HCT116 (cell line): Measurements from ENCODE around the gene LAMTOR1.

Source experiments
- ELF1 ChIP-seq: IDR thresholded peaks from 2 replicates; pipeline ENCODE4 v1.6.1; 2012; ENCODE audit warnings: low read depth, borderline replicate concordance
- EZH2phosphoT487 ChIP-seq: fragments of 200-600 bp; IDR thresholded peaks from 2 replicates; pipeline ENCODE4 v1.6.1; 2018; ENCODE audit warnings: antibody characterized with exemption, borderline replicate concordance
- POLR2A ChIP-seq: IDR thresholded peaks from 2 replicates; pipeline ENCODE4 v1.7.0; 2011; ENCODE audit warnings: borderline replicate concordance; ENCODE audit not compliant: insufficient read depth, insufficient read length; ENCODE audit errors: extremely low read depth
- POLR2AphosphoS5 ChIP-seq: IDR thresholded peaks from 2 replicates; pipeline ENCODE4 v1.6.1; 2011; ENCODE audit warnings: mild to moderate bottlenecking, low read depth, low read length, moderate library complexity
- RAD21 ChIP-seq: IDR thresholded peaks from 2 replicates; pipeline ENCODE4 v1.6.1; 2012; ENCODE audit warnings: low read depth, mild to moderate bottlenecking
- SIN3A ChIP-seq: IDR thresholded peaks from 2 replicates; pipeline ENCODE4 v1.6.1; 2012; ENCODE audit warnings: low read depth
- SRF ChIP-seq: IDR thresholded peaks from 2 replicates; pipeline ENCODE4 v1.6.1; 2012; ENCODE audit warnings: low read depth
- TF ChIP-seq, protein P1 (sequence below), 3 experiments: fragments of 200-600 bp in 1 of 3; sonication (generic) in 1 of 3; IDR thresholded peaks in 2 of 3; conservative IDR thresholded peaks in 1 of 3; 2 replicates each; pipeline ENCODE4 v1.5.1; 2012 to 2017; ENCODE audit warnings: low read depth in 2 of 3, low read length in 2 of 3, antibody characterized with exemption in 1 of 3, borderline replicate concordance in 1 of 3, control low read depth in 1 of 3, mild to moderate bottlenecking in 1 of 3, mixed read lengths in 1 of 3, mixed run types in 1 of 3, moderate library complexity in 1 of 3; ENCODE audit not compliant: insufficient read depth in 1 of 3
- TF ChIP-seq, protein P2 (sequence below): IDR thresholded peaks from 2 replicates; pipeline ENCODE4 v1.6.1; 2012
- TF ChIP-seq, protein P3 (sequence below): IDR thresholded peaks from 2 replicates; pipeline ENCODE4 v1.6.1; 2012; ENCODE audit warnings: low read depth

DNA sequence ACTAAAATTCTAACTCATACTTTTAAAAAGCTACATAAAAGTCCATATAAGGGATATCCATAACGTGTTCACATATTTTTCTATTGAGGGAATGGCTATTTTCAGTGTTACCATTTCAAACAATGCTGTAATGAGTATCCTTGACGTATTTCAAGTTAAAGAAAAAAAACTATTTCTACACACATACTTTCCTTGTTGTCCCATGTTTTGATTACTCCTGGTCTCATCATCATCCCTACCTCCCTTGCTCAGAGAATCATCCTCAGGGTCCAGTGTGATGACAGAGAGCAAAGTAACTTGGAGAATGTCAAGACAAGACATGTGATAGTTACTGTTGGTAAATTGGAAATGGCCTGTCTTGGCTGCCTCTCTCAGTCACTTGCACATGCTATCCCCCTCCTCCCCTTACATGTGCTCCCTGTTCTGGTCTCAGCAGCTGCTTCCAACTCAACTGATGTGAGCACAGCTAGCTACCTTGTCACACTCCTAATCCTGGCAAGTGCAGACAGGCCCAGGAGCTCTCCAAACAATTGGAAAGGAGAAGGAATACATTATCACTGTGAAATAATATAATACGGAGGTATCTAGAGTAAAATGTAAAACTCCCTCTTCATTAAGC, 44.6 kb downstream of the LAMTOR1 start:
- no peak for TF ChIP-seq RAD21
- TF ChIP-seq SRF, result no peak
- TF ChIP-seq, protein P1, sequence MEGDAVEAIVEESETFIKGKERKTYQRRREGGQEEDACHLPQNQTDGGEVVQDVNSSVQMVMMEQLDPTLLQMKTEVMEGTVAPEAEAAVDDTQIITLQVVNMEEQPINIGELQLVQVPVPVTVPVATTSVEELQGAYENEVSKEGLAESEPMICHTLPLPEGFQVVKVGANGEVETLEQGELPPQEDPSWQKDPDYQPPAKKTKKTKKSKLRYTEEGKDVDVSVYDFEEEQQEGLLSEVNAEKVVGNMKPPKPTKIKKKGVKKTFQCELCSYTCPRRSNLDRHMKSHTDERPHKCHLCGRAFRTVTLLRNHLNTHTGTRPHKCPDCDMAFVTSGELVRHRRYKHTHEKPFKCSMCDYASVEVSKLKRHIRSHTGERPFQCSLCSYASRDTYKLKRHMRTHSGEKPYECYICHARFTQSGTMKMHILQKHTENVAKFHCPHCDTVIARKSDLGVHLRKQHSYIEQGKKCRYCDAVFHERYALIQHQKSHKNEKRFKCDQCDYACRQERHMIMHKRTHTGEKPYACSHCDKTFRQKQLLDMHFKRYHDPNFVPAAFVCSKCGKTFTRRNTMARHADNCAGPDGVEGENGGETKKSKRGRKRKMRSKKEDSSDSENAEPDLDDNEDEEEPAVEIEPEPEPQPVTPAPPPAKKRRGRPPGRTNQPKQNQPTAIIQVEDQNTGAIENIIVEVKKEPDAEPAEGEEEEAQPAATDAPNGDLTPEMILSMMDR (IDR thresholded peaks at IDR 0.05 in 2 of 3, conservative IDR thresholded peaks at IDR 0.05 in 1 of 3; ENCODE audit: borderline replicate concordance in 1 of 3, insufficient read depth in 1 of 3, low read depth in 2 of 3, low read length in 2 of 3), result no peak
- TF ChIP-seq POLR2A, result no peak
- TF ChIP-seq, protein P2, sequence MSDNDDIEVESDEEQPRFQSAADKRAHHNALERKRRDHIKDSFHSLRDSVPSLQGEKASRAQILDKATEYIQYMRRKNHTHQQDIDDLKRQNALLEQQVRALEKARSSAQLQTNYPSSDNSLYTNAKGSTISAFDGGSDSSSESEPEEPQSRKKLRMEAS, result no peak
- no peak for TF ChIP-seq SIN3A
- no peak for TF ChIP-seq EZH2phosphoT487
- no peak for TF ChIP-seq POLR2AphosphoS5
- no peak for TF ChIP-seq ELF1
- TF ChIP-seq, protein P3, sequence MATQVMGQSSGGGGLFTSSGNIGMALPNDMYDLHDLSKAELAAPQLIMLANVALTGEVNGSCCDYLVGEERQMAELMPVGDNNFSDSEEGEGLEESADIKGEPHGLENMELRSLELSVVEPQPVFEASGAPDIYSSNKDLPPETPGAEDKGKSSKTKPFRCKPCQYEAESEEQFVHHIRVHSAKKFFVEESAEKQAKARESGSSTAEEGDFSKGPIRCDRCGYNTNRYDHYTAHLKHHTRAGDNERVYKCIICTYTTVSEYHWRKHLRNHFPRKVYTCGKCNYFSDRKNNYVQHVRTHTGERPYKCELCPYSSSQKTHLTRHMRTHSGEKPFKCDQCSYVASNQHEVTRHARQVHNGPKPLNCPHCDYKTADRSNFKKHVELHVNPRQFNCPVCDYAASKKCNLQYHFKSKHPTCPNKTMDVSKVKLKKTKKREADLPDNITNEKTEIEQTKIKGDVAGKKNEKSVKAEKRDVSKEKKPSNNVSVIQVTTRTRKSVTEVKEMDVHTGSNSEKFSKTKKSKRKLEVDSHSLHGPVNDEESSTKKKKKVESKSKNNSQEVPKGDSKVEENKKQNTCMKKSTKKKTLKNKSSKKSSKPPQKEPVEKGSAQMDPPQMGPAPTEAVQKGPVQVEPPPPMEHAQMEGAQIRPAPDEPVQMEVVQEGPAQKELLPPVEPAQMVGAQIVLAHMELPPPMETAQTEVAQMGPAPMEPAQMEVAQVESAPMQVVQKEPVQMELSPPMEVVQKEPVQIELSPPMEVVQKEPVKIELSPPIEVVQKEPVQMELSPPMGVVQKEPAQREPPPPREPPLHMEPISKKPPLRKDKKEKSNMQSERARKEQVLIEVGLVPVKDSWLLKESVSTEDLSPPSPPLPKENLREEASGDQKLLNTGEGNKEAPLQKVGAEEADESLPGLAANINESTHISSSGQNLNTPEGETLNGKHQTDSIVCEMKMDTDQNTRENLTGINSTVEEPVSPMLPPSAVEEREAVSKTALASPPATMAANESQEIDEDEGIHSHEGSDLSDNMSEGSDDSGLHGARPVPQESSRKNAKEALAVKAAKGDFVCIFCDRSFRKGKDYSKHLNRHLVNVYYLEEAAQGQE, result no peak
